NB4 (cell line): ENCODE data around the gene DOK7.

Experiments
- TF ChIP-seq, protein P1 (sequence below): IDR thresholded peaks from 2 replicates; pipeline ENCODE4 v1.6.1; 2011; ENCODE audit warnings: low read depth, low read length
- TF ChIP-seq, protein P2 (sequence below): IDR thresholded peaks from one replicate; pipeline ENCODE4 v1.5.1; 2012; ENCODE audit warnings: low read depth, low read length

DNA sequence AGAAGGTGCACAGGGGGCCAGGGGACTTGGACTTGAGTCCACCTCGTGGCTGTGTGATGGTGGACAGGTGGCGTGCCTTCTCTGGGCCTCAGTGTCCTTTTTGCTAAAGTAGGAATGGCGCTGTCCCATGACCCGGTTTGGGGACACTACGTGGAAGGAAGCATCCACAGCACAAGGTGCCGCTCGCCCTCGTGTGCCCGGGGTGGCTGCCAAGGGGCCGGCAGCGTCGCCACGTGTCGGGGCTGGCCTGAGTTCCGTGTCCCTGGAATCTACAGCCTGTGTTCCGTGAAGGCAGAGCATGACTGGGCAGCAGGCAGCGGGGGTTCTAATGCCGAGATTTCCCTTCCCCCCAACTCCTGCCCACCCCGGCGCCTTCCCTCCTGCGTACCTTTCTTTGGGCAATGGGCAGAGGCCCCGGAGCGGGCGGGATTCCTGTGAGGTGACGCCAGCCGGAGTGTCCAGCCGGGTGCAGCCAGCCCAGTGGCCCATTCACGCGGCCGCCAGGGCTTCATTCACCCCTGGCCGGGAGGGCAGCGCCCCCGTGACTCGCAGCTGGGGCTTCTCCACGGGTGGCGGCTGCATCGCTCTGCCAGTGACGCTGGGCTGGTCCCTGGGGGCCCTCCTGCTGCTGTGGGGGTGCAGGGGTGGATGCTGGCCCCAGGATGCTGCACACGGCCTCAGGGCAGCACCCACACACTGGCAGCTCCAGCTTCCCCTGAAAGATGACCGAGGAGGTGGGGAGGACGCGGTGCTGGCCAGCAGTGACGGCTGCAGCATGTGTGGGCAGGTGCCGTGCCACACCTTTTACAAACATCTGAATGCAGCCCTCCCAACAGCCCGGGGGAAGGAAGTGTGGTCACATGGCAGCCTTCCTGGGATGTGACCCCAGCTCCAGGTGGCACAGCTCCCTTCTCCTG is 21.2 kb downstream of the DOK7 start:
- TF ChIP-seq, protein P1, sequence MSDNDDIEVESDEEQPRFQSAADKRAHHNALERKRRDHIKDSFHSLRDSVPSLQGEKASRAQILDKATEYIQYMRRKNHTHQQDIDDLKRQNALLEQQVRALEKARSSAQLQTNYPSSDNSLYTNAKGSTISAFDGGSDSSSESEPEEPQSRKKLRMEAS: no peak
- TF ChIP-seq, protein P2, sequence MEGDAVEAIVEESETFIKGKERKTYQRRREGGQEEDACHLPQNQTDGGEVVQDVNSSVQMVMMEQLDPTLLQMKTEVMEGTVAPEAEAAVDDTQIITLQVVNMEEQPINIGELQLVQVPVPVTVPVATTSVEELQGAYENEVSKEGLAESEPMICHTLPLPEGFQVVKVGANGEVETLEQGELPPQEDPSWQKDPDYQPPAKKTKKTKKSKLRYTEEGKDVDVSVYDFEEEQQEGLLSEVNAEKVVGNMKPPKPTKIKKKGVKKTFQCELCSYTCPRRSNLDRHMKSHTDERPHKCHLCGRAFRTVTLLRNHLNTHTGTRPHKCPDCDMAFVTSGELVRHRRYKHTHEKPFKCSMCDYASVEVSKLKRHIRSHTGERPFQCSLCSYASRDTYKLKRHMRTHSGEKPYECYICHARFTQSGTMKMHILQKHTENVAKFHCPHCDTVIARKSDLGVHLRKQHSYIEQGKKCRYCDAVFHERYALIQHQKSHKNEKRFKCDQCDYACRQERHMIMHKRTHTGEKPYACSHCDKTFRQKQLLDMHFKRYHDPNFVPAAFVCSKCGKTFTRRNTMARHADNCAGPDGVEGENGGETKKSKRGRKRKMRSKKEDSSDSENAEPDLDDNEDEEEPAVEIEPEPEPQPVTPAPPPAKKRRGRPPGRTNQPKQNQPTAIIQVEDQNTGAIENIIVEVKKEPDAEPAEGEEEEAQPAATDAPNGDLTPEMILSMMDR: no peak
